Islet precursor cell (in vitro differentiated cells): ENCODE results near the gene HOXD8.

Source experiments
- DNase-seq: peaks from one replicate; pipeline ENCODE4 v3.0.0-alpha.2; 2018

Gene HOXD8

GRCh38 chr2:176117162-176117822 lies 12.2 kb upstream of the HOXD8 start:
- no peak for DNase-seq

DNA sequence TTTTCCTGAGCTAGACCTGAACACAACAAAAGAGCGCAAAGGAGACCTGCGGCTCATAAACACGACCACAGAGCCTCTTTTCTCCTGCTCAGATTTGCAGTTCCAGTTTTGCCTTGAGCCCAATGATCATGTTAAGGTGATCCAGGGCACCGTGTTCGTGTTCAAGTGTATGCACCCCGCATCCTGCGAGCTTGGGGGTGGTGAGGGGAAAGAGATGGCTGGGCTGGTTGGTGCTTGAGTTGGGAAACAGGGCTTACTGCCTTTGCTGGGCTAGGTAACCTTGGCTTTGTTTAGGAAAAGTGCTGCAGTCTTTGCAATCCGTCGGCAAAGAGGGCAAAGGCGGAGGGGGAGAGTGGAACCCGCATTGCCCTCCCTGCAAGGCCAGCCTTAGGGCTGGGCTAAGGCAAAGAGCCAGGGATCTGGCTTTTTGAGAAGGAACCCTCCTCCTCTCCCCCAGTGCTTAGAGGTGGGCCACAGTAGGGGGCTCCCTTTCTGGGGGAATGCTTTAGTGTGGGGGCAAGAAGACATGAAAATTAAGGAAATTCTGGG lies 11.6 kb upstream of the HOXD8 start:
- DNase-seq: no peak

DNA sequence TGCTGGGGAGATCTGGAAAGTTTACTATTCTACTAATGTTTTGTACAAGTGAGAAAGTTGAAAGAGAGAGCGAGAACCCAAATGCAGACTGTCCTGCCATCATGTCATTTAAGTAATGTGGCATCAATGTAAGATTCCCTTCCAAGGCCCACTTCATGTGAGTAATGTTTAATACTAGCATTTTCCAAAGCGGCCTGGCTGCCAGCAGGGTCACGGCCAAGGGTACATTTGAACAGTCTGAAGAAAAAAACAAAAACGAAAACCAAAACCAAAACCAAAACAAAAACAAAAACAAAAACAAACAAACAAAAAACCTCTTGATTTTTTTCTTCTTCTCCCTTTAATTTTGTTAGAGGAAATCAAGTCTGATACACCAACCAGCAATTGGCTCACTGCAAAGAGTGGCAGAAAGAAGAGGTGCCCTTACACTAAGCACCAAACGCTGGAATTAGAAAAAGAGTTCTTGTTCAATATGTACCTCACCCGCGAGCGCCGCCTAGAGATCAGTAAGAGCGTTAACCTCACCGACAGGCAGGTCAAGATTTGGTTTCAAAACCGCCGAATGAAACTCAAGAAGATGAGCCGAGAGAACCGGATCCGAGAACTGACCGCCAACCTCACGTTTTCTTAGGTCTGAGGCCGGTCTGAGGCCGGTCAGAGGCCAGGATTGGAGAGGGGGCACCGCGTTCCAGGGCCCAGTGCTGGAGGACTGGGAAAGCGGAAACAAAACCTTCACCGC lies 10.7 kb upstream of the HOXD8 start:
- DNase-seq: no peak

DNA sequence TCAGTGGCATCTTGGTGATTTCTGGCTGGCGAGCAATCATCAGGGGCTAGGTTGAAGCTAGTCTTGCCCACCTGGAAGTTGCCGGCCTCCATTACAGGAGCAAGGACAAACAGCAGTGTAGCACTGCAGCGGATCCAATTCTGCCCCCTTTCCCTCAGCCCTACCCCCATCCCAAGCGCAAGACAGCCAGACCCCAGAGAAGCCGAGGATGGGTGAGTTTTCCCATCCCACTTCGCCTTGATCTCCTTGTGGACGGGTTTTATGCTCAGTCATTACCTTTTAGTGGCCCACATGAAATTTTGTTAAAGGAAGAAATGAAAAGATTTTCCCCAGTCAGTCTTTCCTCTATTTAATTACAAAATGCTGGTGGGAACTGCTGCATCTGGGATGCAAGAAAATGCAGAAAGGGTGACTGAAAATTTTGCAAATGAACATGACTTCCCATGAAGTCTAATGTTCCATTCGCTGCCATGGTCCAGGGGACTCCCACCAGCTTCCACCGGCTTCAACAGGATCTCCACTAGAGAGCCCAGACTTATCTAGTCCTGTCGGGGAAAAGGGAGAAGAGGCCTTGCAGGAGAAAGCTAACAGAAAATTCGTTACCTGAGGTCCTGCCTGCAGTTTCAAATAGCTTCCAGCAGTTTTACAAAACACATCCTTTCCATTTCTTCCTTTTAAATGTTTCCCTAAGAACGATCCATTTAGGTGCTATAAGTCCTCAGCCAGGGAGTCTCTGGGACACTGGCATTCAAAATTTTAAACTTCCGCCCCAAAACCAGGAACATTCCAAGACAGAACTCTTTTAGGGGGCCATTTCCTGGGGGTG lies 8.9 kb upstream of the HOXD8 start:
- DNase-seq: no peak

GRCh38 chr2:176121190-176122051 lies 8.1 kb upstream of the HOXD8 start:
- no peak for DNase-seq

GRCh38 chr2:176122052-176122682 lies 7.3 kb upstream of the HOXD8 start:
- DNase-seq: no peak

DNA sequence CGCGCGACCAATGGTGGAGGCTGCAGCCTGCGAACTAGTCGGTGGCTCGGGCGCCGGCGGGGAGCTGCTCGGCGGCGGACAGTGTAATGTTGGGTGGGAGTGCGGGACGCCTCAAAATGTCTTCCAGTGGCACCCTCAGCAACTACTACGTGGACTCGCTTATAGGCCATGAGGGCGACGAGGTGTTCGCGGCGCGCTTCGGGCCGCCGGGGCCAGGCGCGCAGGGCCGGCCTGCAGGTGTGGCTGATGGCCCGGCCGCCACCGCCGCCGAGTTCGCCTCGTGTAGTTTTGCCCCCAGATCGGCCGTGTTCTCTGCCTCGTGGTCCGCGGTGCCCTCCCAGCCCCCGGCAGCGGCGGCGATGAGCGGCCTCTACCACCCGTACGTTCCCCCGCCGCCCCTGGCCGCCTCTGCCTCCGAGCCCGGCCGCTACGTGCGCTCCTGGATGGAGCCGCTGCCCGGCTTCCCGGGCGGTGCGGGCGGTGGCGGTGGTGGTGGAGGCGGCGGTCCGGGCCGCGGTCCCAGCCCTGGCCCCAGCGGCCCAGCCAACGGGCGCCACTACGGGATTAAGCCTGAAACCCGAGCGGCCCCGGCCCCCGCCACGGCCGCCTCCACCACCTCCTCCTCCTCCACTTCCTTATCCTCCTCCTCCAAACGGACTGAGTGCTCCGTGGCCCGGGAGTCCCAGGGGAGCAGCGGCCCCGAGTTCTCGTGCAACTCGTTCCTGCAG lies 6.7 kb upstream of the HOXD8 start, which contains the start of gene HOXD9:
HOXD9 (plus strand) TSS at position 37 of the 728 bp plus-strand sequence; CDS start at position 87, 50 bp downstream.
- no peak for DNase-seq

GRCh38 chr2:176123411-176124109 lies 5.9 kb upstream of the HOXD8 start:
- DNase-seq: no peak

DNA sequence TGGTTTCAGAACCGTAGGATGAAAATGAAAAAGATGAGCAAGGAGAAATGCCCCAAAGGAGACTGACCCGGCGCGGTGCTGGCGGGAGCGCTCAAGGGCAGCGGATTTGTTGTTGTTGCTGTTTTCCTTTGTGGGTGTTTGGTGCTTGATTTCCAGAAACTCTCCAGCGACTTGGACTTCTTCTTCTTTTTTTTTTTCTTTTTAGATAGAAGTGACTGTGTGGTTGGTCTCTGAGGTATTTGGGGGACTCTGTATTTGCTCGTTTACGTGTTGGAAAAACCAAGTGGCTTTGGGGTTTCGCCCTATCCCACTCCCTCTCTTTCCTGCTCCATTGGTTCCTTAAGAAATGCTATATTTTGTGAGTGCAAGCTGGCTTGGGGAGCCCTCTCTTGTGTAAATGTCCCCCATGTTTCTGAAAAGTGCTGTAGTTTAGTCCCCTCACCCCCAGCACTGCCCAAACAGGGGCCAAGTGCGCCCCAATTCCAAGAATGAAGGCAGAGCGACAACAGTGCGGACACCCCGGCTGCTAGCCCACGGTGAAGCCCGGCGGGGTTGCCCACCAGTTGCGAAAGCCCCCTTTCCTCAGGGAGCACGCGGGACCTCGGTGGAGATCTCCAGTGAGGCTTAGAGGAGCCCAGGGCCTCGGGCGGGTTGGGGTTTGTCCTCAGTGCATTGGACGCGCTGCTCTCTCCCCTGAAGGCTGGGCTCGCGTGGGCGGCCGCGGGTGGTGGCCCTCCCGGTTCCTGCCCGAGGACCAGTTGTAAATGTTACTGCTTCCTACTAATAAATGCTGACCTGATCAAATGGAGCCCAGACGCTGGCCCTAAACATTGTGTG lies 5.2 kb upstream of the HOXD8 start:
- no peak for DNase-seq

DNA sequence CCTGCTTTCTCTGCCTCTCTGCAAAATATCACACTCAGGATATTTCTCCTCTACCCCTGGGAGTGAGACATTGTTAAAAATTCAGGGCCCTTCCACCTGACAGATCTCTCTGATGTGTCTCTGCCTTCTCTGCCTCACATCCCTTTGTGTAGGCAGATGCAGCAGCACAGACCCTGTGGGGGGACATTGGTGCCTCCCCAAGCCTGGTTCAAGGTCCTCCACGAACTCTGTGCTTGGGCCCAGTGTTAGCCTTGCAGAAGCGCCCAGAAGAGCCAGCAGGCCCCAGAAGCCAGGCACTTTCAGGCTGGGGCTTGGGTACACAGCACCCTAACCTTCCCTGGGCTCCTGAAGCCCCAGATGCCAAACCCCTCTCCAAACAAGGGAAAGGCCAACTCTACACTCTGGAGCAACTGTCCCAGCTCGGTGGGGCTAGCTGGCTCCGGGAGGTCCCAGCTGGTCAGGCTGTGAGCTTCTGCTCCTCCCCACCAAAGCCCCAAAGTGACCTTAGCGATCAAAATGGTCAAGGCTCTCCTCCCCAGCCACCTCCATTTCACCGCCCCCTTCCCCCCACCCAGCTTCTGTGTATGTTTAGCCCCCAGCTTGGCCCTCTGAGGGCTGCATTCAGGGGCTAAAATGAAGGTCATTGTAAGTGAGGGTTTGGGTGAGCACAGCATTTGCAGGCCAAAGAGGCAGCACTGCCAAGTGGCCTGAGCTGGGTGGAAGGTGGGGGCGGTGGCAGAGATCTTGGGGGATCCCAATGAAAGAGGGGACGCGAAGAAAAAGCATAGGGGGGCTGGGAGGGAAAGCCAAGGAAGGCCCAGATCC lies 4.3 kb upstream of the HOXD8 start:
- no peak for DNase-seq

DNA sequence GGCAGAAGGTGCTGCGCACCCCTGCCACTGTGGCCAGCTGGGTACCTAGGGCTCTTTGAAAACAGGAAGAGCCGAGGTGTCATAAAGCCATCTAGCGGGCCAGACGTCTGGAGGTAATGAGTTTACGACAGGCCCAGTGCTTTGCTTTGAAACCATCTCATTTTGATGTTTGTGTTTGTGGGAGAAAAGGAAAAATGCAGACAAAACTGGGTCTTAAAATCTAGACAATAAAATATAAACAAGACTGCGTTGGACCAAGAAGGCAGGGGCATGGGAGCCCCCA lies 3.8 kb upstream of the HOXD8 start:
- DNase-seq: peak; percentile 71

DNA sequence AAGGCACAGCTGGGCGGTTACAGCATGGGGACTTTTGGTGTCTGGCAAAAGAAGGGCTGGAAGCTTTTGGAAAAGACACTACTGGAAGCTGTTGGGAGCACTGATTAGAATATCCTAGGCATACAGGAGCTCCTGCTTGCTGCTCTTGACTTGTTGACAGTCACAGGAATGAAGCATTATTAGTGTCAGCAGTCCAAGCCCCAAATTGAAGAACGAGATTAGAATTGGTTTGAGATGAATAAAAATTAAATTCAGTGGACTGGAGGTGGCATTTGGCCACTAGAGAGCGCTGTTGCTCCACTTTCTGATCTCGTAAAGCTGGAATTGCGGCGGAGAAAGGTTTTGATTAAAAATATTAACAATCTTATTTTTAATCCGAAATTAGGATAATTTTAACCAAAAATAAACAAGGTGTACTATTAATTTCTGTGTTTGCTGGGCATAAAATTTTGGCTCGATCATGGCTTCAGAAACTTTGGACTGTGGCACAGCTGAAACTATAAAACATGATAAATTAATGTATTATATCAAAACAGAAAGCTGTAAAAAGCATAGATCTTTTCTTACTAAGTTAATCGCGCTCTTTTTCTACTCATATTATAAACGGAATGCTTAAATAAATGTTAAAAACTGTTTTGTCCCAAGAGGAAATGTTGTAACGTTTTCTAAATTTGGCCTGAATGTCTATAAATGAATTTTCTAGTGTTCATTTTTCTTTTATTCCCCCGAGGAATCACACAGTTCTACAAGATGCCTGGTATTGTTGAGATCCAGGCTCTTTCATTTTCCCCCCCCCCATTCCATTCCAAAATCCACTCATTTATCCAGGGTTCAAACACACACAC lies 2.4 kb upstream of the HOXD8 start:
- peak; percentile 54 for DNase-seq

GRCh38 chr2:176127774-176128072 lies 1.8 kb upstream of the HOXD8 start:
- no peak for DNase-seq

DNA sequence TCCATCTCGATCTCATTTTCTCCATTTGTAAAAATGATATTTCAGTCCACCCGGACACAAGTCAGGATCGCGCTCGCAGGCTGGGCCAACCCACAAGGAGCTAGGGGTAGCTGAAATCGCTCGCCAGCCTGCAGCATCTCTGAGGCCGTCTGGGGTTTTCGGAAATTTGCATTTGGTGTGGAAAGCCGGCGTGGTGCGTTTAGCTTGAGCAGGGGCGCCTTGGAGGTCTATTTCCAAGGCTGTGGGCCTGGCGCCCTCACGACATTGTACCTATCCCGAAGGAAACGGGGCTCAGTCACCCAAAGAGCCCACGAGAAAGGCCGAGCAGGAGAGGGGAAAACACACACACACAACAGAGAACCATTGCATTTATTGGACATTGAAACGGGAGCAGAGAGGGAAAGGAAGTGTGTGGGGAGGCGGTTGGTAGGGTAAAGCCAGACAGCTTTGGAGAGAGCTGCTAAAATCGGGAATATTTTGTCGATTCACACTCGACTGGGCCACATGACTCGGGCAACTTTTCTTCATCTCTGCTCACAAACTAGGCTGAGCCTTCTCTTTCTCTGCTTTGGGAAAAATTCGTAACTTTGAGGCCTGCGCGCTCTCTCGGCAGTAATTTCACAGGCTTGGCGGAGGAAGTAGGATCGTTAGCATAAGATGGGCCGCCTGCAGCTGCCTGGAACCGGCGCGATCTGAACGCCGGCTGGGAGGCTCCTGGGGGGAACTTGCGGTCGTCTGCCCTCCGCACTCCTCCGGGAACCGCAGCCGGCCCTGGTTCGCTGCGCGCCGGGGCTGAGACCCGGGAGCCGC lies 1.1 kb upstream of the HOXD8 start:
- peak; percentile 62 for DNase-seq

DNA sequence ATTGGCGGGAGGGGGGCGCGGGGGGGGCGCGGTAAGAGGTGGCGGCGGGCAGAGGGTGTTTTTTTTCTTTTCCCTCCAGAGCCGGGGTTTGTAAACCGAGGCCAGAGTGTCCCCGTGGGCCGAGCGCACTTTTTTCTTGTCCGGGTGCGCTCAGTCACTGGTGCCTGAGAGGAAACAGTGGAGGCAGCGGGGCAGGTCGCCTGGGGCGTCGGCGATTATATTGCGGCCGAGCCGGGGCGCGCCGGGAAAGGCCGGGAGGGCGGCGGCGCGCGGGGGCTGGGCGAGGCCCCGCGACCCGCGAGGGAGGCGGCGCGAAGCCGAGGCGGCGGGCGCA lies 275 bp downstream of the HOXD8 start:
- DNase-seq: no peak

- peak; percentile 72 for DNase-seq
These were observed 847 bp downstream of the HOXD8 start for GRCh38 chr2:176130147-176130956.
